GM18858 (cell line): ENCODE measurements around the gene RAB5B.
"Not testable (repeated sequence)": the region's sequence is repeated elsewhere in the genome, so short reads cannot be mapped to it uniquely, and the experiment has no call there.

Experiments used
- ATAC-seq: cut with Tn5 transposase; IDR thresholded peaks from one replicate; pipeline ENCODE4 v1.9.1; 2021; ENCODE audit not compliant: unreplicated experiment

Gene RAB5B

DNA sequence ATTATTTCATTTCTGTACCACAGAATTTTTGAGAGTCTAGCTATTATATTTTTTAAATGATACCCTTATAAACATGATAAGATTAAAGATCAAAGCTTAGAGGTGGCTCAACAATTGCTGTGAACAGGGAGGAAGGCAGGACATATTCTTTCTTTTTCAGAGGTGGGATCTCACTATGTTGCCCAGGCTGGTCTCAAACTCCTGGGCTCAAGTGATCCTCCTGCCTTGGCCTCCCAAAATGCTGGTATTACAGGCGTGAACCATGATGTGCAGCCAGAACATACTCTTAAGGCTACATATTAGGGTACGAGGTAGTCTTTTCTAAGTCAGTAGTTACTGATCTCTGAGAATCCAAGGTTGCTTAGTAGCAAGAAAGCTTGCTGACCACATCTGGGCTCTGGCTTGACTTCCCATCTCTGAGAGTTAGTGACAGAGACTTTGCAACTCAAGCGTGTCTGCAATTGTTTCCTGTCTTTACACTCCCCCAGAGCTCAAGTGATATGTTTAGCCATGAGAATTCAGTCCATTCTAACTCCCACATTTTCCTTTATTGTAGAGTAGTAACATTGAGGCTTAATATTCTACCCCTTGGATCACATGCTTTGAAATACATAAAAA, 8.6 kb downstream of the RAB5B start:
- peak; percentile 85 for ATAC-seq

- no peak for ATAC-seq
These were observed 9.5 kb downstream of the RAB5B start for GRCh38 chr12:55983232-55983842.

GRCh38 chr12:55984861-55985260, 11.0 kb downstream of the RAB5B start:
- no peak for ATAC-seq

GRCh38 chr12:55985341-55985740, 11.5 kb downstream of the RAB5B start:
- ATAC-seq, result no peak

DNA sequence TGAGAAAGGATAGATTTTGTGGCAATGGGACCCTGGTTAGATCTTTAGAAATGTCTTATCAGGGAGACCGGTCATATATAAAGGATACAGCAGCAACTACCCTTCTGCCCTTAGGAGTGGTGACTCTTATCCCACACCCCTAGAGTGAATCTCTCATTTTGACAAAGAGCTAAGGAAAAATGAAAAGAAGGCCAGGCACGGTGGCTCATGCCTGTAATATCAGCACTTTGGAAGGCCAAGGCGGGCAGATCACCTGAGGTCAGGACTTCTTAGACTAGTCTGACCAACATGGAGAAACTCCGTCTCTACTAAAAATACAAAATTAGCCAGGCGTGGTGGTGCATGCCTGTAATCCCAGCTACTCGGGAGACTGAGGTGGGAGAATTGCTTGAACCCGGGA, 12.1 kb downstream of the RAB5B start:
- ATAC-seq, result not testable (repeated sequence)

GRCh38 chr12:55991110-55991509, 17.2 kb downstream of the RAB5B start:
- no peak for ATAC-seq

- ATAC-seq, result no peak
These were observed 19.5 kb downstream of the RAB5B start for GRCh38 chr12:55993230-55993853.

- ATAC-seq, result no peak
These were observed 21.5 kb downstream of the RAB5B start for GRCh38 chr12:55995366-55995765.

DNA sequence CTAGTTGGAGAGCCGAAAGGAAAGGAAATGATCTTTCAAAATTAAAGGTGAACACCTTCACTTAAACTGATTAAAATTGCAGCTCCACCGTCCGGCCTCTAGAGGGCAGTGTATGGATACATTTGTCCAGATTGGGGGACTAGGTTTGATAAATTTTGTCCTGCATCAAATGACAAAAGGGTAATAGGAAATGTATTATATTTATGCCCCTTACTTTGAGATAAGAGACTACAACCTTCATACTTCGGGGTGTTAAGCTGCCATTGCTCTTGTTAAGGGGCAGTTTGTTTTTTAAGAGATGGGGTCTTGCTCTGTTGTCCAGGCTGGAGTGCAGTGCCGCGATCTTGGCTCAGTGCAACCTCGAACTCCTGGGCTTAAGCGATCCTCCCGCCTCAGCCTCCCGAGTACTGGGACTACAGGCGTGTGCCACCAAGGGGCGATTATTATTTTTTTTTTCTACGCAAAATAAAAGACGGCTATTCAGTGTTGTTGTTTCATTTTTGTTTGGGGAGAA, 22.4 kb downstream of the RAB5B start:
- no peak for ATAC-seq

DNA sequence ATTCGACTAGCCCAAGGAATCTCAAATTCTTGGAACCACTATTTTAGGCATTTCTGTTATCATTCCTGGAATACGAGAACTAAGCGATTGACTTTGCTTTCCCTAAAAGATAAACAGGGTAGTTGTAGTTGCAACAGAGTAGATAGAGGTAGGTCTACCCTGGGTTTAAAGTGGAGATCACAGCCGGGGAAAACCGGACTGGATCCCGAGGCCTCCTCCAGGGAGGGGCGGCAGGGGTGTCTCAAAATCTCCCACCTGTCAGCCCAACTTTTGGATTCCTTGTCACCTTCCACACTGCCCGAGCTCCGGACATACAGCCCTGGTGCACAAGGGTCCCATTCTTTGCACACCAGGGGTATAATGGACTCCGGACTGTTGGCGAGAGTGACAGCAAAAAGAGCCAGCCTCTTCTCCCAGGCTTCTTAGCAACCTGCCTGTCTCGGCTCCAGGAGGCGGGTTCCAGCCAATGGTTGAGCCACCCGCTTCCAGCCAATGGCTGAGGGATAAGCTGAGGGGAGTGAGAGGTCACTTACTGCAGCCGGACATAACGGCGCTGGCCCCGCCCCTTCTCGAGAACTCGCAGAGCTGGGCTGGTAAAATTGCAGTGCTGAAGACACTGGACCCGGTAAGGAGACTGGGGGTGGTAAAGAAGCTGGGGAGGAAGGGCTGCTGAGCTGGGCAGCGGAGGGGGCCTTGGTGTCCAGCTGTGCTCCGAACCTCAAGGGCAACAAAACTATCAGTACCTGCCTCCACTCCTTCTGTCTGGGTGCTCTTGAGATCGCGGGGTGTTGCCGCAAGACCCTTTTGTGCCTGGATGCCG, 23.0 kb downstream of the RAB5B start, which contains the start of gene SUOX:
Gene SUOX, plus strand, starts transcription at position 562 of the 820 bp plus-strand sequence. CDS start 4,946 bp downstream, outside the sequence.
- peak; percentile 94 for ATAC-seq

GRCh38 chr12:55997535-55997859, 23.6 kb downstream of the RAB5B start:
- no peak for ATAC-seq

DNA sequence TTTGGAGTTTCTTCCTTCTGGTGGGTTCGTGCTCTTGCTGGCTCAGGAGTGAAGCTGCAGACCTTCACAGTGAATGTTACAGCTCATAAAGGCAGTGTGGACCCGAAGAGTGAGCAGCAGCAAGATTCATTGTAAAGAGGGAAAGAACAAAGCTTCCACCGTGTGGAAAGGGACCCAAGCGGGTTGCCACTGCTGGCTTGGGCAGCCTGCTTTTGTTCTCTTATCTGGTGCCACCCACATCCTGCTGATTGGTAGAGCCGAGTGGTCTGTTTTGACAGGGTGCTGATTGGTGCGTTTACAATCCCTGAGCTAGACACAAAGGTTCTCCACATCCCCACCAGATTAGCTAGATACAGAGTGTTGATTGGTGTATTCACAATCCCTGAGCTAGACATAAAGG, 25.6 kb downstream of the RAB5B start:
- not testable (repeated sequence) for ATAC-seq

- ATAC-seq, result not testable (repeated sequence)
These were observed 26.2 kb downstream of the RAB5B start for GRCh38 chr12:55999999-56000540.

- no peak for ATAC-seq
These were observed 27.7 kb downstream of the RAB5B start for GRCh38 chr12:56001487-56002100.

GRCh38 chr12:56003376-56003775, 29.5 kb downstream of the RAB5B start:
- ATAC-seq, result not testable (repeated sequence)

GRCh38 chr12:56004211-56004610, 30.3 kb downstream of the RAB5B start:
- no peak for ATAC-seq

- ATAC-seq, result no peak
These were observed 34.0 kb downstream of the RAB5B start for GRCh38 chr12:56007564-56008559.

DNA sequence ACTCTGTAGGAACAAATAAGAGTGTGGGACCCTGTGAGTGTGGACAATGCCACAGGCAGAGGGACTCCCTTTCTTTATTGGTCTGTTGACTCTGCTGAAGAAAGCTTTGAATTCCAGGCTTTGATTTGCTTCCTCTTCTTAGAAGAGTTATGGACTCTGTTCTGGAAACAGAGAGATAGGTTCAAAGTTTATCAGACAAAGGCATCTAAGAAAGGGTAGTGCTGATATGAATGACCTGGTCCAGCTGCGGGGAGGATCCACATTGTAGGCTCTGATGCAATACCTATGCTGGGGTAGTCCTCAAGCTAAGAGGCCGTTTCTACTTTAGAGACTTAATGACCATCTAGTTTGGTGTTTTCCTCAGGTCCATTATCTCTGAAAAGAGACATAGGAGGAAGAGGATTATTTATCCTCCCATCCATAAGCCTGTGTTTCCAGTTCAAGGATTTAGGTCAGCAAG, 36.3 kb downstream of the RAB5B start:
- no peak for ATAC-seq

- ATAC-seq, result no peak
These were observed 37.7 kb downstream of the RAB5B start for GRCh38 chr12:56011509-56012090.
